ENCODE data around the gene LUC7L2.

DNA sequence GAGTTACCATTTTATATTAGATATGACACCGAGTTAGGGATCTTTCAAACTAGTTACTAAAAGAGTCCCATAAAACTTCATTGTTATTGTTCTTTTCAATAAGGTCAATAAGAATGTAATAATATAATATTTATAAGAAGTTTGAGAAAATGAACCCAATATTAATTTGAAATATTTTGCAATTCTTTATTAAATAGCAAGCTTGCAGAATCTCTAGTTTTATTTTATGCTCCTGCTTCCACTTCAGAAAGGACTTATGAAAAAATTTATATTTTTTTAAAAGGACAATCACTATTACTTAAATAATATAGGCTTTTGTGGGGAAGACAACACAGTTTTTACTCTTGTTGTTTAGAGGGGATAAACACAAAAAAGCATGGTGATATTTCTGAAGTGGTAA lies 47.9 kb downstream of the LUC7L2 start:
- TF ChIP-seq, protein P1, sequence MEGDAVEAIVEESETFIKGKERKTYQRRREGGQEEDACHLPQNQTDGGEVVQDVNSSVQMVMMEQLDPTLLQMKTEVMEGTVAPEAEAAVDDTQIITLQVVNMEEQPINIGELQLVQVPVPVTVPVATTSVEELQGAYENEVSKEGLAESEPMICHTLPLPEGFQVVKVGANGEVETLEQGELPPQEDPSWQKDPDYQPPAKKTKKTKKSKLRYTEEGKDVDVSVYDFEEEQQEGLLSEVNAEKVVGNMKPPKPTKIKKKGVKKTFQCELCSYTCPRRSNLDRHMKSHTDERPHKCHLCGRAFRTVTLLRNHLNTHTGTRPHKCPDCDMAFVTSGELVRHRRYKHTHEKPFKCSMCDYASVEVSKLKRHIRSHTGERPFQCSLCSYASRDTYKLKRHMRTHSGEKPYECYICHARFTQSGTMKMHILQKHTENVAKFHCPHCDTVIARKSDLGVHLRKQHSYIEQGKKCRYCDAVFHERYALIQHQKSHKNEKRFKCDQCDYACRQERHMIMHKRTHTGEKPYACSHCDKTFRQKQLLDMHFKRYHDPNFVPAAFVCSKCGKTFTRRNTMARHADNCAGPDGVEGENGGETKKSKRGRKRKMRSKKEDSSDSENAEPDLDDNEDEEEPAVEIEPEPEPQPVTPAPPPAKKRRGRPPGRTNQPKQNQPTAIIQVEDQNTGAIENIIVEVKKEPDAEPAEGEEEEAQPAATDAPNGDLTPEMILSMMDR (IDR thresholded peaks at IDR 0.05) = no peak
- TF ChIP-seq POLR2A (IDR thresholded peaks at IDR 0.05) = no peak

Data from heart left ventricle (tissue), 13 donors.